ELR (cell line): ENCODE measurements around the gene LGSN.
"Not testable (repeated sequence)": the region's sequence is repeated elsewhere in the genome, so short reads cannot be mapped to it uniquely, and the experiment has no call there.

Source experiments
- DNase-seq: peaks from one replicate; pipeline ENCODE4 v3.0.0-alpha.2; 2015; ENCODE audit warnings: low read depth

Gene LGSN

GRCh38 chr6:63236398-63236817, 83.4 kb downstream of the LGSN start:
- DNase-seq: no peak

- DNase-seq: not testable (repeated sequence)
Measured at GRCh38 chr6:63230511-63230910, 89.3 kb downstream of the LGSN start.

DNA sequence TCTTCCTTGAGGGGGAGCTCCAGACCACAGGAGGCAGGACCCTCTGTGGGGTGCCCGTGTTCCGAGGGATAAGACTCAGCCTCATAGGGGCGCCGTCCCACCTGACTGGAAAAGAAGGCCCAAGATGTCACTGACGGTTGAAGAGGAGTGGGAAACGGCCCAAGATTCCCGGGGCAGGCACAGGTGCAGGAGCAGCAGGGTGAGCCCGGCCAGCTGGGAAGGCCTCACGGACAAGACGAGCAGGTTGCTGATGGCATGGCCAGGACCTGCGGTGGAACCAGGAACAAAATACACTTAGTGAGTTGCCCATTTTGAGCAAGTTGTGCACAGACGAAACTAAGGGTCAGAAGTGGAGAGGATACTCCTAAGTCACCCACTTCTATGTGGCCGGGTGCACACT, 89.8 kb downstream of the LGSN start:
- DNase-seq: not testable (repeated sequence)

- not testable (repeated sequence) for DNase-seq
Measured at GRCh38 chr6:63227928-63228894, 91.6 kb downstream of the LGSN start.

- not testable (repeated sequence) for DNase-seq
Measured at GRCh38 chr6:63225987-63226386, 93.8 kb downstream of the LGSN start.
